ENCODE results near the gene FA2H. TPM values are rescaled to one million over a fixed set of nuclear protein-coding genes. Genes with fewer than 3 reads are reported as not detected.

Gene FA2H
- total and polyA plus RNA-seq, 2 of the 13 experiments (the other 11 are each of a cell fraction or from before 2014, with no cell fraction given) = 0.20 TPM; not detected in 1

GRCh38 chr16:74666425-74667254, 108.0 kb downstream of the FA2H start, which contains the start of gene RFWD3 (continued):
- TF ChIP-seq ZFP41 (CRISPR knock-in tag; IDR thresholded peaks at IDR 0.05; ENCODE audit: borderline replicate concordance) = peak; percentile 68; the same call in 1 of the 2 replicates
- peak; percentile 73; the same call in 1 of the 2 replicates for TF ChIP-seq IRF9 (CRISPR knock-in tag; IDR thresholded peaks at IDR 0.05; ENCODE audit: borderline replicate concordance)
- no peak for TF ChIP-seq CENPX (CRISPR knock-in tag; IDR thresholded peaks at IDR 0.05)
- TF ChIP-seq CENPT (CRISPR knock-in tag; IDR thresholded peaks at IDR 0.05; ENCODE audit: low read depth) = peak; percentile 80; the same call in 1 of the 2 replicates
- peak; percentile 92 for TF ChIP-seq MAX (IDR thresholded peaks at IDR 0.05)
- peak; percentile 70; the same call in 1 of the 2 replicates for TF ChIP-seq ZNF160 (CRISPR knock-in tag; IDR thresholded peaks at IDR 0.05)
- TF ChIP-seq SYNCRIP (IDR thresholded peaks at IDR 0.05; ENCODE audit: insufficient read depth, low read depth, low read length) = no peak
- peak; percentile 46; the same call in 1 of the 2 replicates for TF ChIP-seq RAD21 (CRISPR knock-in tag; IDR thresholded peaks at IDR 0.05)
- TF ChIP-seq KAT7 (CRISPR knock-in tag; IDR thresholded peaks at IDR 0.05; ENCODE audit: borderline replicate concordance) = peak; percentile 68; the same call in 1 of the 2 replicates
- no peak; a peak in 1 of 4 replicates for TF ChIP-seq EP300 (IDR thresholded peaks at IDR 0.05; ENCODE audit: low read depth in 2 of 2, low read length in 2 of 2)
- TF ChIP-seq EP300 (CRISPR knock-in tag; IDR thresholded peaks at IDR 0.05; ENCODE audit: borderline replicate concordance) = no peak
- TF ChIP-seq HINFP (CRISPR knock-in tag; IDR thresholded peaks at IDR 0.05; ENCODE audit: low read depth) = peak; percentile 85; the same call in 1 of the 2 replicates
- peak; percentile 78; the same call in 1 of the 2 replicates for TF ChIP-seq ZNF577 (CRISPR knock-in tag; IDR thresholded peaks at IDR 0.05; ENCODE audit: borderline replicate concordance, low read depth)
- TF ChIP-seq IKZF1 (IDR thresholded peaks at IDR 0.05) = no peak
- TF ChIP-seq HMGXB4 (CRISPR knock-in tag; IDR thresholded peaks at IDR 0.05; ENCODE audit: borderline replicate concordance in 1 of 2, low read depth in 1 of 2) = peak; percentile 71 to 77; a peak in 3 of 4 replicates
- TF ChIP-seq ZNF704 (CRISPR knock-in tag; IDR thresholded peaks at IDR 0.05; ENCODE audit: borderline replicate concordance) = peak; percentile 91
- 0 out of 2 replicates have a peak, but pooled peaks have one; percentile 58 for TF ChIP-seq AHR (CRISPR knock-in tag; IDR thresholded peaks at IDR 0.05)
- TF ChIP-seq ZSCAN12 (CRISPR knock-in tag; IDR thresholded peaks at IDR 0.05) = peak; percentile 82
- TF ChIP-seq JUN (CRISPR knock-in tag; IDR thresholded peaks at IDR 0.05) = 0 out of 2 replicates have a peak, but pooled peaks have one; percentile 36
- no peak for TF ChIP-seq ZNF367 (CRISPR knock-in tag; IDR thresholded peaks at IDR 0.05; ENCODE audit: borderline replicate concordance)
- peak; percentile 96 for TF ChIP-seq ELF1 (CRISPR knock-in tag; IDR thresholded peaks at IDR 0.05)
- TF ChIP-seq ZNF33B (CRISPR knock-in tag; IDR thresholded peaks at IDR 0.05) = peak; percentile 72; the same call in 1 of the 2 replicates
